NT2/D1 (cell line): Measurements from ENCODE around the gene IL19.

ENCODE experiments used
- SUZ12 ChIP-seq: IDR thresholded peaks from 2 replicates; pipeline ENCODE4 v1.6.1; 2011; ENCODE audit not compliant: insufficient read length, insufficient read depth; ENCODE audit errors: extremely low read depth
- ZNF274 ChIP-seq: IDR thresholded peaks from 2 replicates; pipeline ENCODE4 v1.6.1; 2011; ENCODE audit warnings: mild to moderate bottlenecking, low read depth, low read length

DNA sequence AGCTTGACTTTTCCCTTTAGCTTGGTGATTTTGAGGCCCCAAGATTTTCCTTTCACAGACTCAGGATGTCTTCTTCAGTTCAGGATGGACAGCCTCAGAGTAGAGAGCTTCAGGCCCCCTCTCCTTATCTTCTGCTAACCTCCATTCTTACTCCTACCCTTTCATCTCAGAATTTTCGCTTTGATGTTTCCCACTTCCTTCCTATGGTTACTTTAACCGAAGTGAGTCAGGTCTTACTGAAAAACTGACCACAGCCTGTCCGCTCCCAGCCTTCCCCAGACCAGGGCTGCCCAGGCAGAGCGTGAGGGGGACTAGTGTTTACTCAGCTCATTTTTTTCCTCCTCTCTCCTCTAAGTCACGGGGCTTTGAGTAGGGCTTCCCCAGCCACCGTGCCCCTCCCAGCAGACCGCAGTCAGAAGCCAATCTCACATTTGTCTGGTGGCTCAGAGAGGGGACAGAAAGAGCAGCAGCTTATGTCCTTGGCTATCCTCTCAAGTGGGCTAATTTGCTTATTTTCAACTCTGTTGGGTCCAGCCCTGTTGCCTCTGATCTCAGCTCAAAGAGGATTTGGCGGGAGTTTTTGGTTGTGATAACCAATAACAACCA, 4.2 kb upstream of the IL19 start:
- no peak for TF ChIP-seq SUZ12
- no peak for TF ChIP-seq ZNF274
